HG03064 (cell line): ENCODE results near the gene GALNT10.
"Not testable (repeated sequence)": the region's sequence is repeated elsewhere in the genome, so short reads cannot be mapped to it uniquely, and the experiment has no call there.

ENCODE experiments used
- ATAC-seq: cut with Tn5 transposase; IDR thresholded peaks from one replicate; pipeline ENCODE4 v1.9.1; 2021; ENCODE audit warnings: low read depth; ENCODE audit not compliant: unreplicated experiment

Gene GALNT10

DNA sequence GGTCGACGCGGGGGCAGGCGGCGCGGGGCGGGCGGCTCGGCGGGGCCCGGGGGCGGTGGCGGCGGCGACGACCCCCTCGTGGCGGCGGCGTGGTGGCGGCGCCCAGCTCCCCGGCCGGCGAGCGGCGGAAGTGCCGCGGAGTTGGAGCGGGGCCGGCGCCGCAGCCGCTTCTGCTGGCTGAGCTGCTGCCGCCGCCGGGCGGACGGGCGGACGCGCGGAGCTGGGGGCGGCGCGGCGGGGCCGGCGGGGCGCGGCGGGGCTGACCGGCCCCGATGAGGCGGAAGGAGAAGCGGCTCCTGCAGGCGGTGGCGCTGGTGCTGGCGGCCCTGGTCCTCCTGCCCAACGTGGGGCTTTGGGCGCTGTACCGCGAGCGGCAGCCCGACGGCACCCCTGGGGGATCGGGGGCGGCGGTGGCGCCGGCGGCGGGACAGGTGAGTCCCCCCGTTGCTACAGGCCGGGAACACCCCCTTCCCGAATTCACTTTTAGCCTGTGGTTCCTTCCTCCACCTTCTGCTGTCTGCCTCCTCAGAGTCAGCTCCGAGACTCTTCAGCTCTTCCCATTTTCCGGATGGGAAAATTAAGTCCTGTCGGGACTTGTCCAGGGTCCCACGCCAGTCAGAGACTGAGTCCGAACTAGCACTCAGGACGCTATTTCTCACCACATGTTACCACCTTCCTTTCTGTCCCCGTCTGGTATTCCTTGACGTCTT lies at the start of gene GALNT10:
GALNT10 (plus strand) TSS at position 139 of the 710 bp plus-strand sequence; CDS start at position 273, 134 bp downstream.
- peak; percentile 71 for ATAC-seq

GRCh38 chr5:154141745-154142221 lies 48.8 kb upstream of the GALNT10 start:
- ATAC-seq = no peak

- ATAC-seq = no peak
These were observed 47.3 kb upstream of the GALNT10 start for GRCh38 chr5:154143211-154143641.

DNA sequence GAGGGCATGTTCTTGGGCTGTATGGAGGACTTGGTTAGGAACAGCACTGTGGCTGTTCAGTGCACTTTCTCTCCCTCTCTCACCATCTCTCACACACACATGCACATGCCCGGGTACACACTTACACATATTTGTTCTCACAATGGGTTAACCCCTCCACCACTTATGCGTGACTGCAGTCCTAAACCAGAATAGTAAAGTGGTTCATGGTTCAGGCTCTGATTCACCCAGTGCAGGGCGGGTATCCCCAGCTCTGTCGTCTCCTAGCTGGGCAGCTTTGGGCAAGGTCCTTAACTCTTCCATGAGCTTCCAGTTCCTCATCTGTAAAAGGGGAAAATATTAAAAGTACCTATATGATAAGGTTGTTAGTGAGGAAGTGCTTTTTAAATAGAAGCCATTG lies 45.3 kb upstream of the GALNT10 start:
- ATAC-seq = no peak

GRCh38 chr5:154146409-154146808 lies 44.1 kb upstream of the GALNT10 start:
- ATAC-seq = no peak

- ATAC-seq = no peak
These were observed 42.9 kb upstream of the GALNT10 start for GRCh38 chr5:154147666-154148065.

DNA sequence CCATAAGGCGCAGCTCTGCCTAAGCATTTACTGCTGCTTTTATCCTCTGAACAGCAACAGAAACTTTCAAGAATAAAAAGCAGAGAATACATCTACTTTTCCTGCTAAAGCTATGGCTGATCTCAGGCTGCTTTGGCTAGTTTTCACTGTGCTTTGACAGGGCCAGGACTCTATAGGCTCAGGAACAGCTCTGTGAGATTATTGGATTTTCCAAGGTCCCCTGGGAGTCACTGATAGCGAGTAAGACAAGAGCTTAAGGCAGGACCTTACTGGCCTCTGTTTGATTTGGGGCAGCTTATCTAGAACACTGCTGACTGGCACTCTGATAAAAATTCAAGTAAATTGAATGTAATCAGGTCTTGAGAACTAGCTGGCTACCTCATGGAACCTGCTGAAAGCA lies 40.1 kb upstream of the GALNT10 start:
- ATAC-seq = not testable (repeated sequence)

DNA sequence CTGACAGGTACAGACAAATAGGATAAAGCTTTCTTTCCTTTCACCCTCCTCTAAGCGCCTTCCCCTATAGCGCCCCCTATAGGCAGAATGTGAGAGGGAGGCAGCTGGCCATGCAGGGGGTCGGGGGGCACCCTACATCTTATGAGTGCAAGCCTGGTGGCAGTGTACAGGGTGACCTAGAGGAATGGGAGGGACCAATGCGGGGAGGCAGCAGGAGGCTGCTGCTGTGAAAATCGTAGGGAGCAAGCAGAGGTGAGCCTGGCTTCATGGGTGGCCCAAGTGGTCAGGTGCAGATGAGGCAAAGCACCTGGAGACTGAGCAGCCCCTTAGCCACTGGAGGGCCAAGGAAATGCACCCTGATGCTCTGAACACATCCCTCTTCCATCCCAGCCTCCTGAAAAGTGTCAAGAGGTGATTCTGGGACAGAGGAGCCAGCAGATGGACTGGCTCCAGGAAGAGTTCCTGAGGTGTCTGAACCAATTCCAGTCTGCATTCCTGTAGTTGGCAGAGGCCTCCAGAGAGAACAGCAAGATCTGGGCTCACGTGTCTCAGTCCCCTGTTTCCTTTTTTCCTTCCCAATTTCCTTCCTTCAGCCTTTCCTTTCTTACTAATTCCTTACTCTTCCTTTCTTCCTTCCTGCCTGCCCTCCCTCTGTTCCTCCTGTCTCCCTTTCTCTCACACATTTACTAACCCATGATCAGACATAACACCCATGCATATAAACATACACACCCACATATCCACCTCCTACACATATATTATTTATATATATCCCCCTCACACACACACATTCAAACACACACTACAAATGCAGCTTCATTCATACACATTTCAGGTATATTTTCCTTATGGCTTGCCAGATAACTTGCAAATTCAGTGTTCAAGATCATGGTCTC lies 32.8 kb upstream of the GALNT10 start:
- no peak for ATAC-seq

- ATAC-seq = no peak
These were observed 32.2 kb upstream of the GALNT10 start for GRCh38 chr5:154158379-154158737.

DNA sequence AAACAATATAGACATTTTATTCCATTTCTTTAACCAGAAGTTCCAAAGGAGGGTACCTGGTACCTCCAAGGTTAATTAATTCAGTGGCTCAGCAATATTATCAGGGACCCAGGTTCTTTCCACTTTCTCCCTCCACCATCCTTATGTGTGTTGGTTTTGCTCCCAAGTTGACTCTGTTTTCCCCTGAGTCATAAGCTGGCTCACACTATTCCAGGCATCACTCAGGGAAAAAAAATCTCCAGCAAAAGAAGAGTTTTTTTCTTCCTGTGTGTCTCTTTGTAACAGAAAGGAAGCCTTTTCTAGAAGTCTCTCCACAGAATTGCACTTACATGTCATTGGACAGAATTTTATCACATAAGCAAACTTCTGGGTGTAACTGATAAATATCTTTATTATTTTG lies 31.2 kb upstream of the GALNT10 start:
- ATAC-seq = no peak

DNA sequence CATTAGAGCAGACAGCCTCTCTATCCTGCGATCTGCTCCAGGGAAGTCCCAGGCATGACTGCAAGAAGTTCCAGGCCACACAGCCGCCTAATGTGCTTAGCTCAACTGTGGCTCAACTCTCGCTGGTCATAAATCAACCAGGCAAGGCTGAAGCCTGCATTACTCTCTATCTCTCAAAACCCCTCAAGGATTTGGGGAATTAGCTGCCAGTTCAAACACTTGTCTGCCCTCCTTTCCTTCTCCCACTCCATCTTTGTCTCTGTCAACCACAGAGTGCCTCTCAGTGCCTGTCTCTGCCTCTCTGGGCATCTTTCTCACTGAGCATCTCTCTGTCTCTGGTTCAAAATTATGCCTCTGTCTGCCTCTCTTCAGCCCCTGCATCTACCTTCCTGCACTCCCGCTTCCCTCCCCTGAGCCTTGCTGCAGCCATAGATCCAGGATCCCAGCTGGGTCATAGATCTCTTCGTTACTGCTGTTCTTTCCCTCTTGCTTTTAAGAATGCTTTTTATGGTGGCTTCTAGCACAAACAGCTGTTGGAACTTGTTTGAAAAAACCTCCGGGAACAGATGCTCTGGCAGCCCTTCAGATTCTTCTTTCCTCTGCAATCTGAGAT lies 27.9 kb upstream of the GALNT10 start:
- ATAC-seq = no peak

DNA sequence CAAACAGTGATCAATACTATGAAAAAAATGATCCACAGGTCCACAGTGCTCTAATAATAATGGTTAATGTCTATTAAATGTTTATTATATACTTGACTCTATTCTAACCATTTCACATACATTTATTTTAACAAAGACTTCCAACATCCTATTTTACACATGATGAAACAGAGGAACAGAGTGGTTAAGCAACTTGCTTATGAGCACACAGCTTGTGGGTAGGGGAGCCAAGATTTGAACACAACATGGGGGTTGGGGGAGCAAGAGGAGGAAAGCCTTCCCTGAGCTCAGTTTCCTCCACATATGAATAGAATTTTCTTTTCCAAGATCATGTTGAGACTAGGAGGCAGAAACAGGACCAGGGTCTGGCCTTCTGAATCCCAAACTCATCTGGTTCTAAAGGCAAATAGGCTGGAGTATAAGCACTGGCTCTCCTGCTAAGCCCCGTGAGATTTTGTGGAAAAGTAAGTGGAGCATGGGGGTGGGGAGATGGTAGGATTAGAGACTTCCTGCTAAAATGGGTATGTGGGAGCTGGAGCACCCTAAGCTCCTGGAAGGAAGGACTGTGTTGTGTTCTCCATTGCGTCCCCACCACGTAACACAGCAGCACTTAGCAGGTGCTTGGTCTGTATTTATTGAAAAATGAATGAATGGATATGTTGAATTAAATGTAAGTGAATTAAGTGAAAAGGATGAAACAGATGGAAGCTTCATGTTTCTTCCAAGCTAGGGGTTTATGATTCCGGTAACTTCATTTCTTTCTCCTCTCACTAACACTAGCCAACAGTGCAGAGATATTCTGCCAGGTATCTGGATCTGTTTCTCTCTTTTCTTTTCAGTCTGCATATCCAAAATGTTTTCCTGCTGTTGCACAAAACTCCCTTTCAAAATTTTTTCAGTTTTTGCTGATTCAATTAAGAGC lies 26.9 kb upstream of the GALNT10 start:
- ATAC-seq = no peak

GRCh38 chr5:154164249-154164581 lies 26.3 kb upstream of the GALNT10 start:
- no peak for ATAC-seq

GRCh38 chr5:154165886-154166285 lies 24.6 kb upstream of the GALNT10 start:
- ATAC-seq = no peak

DNA sequence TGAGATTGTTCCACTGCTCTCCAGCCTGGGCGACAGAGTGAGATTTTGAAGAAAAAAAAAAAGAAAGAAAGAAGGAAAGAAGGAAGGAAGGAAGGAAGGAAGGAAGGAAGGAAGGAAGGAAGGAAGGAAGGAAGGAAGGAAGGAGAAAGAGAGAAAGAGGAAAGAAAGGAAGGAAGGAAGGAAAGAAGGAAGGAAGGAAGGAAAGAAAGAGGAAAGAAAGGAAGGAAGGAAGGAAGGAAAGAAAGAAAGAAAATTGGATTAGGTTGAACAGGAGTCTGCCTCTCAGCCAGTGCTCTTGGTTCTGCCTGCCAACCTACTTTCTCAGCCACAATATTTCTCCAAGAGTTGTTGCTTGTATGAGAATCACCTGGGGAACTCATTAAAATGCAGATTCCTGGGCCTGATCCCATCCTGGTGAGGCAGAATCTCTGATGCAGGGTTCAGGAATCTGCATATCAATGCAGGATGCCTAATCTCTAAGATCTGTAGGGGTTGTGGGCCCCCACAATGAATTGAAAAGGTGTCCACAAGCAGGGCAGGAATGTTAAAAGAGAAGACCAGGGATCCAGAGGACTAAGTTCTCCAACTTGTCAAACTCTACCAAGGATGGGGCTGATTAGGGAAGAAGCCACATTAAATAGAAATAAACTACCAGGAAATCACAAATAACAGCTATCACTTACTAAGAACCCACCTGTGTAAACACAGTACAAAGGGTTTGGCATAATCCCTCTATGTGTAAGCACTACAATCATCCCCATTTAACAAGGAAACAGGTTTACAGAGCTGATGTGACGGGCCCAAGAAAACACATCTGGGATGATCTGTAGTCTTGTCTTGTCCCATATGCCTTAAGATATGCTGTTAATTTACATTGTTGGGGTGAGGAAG lies 23.4 kb upstream of the GALNT10 start:
- ATAC-seq = no peak

- ATAC-seq = no peak
These were observed 22.1 kb upstream of the GALNT10 start for GRCh38 chr5:154168395-154168794.

GRCh38 chr5:154172785-154173184 lies 17.7 kb upstream of the GALNT10 start:
- ATAC-seq = no peak

- ATAC-seq = no peak
These were observed 16.4 kb upstream of the GALNT10 start for GRCh38 chr5:154174091-154174490.

GRCh38 chr5:154176181-154176580 lies 14.4 kb upstream of the GALNT10 start:
- ATAC-seq = no peak
